ENCODE data around the gene POU2AF1. TPM values are rescaled to one million over a fixed set of nuclear protein-coding genes. Genes with fewer than 3 reads are reported as not detected.

Gene POU2AF1
- total and polyA plus RNA-seq, 2 of the 13 experiments (the other 11 are each of a cell fraction or from before 2014, with no cell fraction given) = 1.9 to 3.6 TPM

DNA sequence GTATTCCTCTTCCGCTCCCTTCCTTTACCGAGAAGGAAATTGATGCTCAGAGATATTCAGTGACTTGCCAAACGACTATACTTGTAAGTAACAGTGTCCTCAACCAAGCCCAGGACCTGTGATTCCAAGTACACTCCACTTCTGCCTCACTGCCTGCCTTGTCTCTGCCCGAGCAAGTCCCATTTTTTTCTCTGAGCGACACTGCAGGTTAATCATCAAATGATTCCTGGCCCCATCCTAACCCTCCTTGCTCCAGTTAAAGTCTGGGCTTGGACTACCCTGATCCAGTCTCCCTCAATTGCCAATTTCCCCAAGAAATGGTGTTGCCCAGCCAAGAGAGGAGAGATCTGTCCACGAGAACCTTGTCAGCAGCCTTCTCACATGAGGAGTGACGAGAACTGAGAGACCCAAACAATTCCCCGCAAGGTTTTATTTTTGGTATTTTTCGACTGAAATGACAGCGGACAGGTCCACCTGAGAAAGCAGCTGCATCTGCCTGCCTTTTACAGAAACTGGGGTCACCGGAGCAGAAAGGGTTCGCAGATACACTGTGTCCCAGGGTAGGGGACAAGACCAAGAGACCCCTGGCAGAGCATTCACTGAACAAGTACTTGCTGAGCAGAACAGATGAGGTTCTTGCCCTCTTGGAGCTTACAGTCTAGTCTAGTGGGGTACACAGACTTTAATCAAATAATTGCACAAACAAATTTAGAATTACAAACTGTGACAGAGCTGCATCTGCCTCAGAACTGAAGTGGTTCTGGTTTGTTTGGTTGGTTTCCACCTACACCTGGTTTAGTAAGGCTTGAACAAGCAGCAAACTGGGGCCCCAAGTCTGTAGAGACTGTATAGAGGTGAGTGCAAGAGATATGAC lies 11.4 kb downstream of the POU2AF1 start:
- ATAC-seq = no peak
- ChIA-PET CTCF (ENCODE audit: low intra/inter-chr PET ratio, low total read pairs) (no interaction called here), POLR2A (interaction anchor here (1.0 to 1.3 kb wide), 3 partner anchors 32 to 47 kb away, joined by 3 read pairs; no protein-coding TSS in a partner anchor)
- Histone ChIP-seq H3K27ac (ENCODE audit: extremely low read length, insufficient read depth, low read length) (peak overlapping the region; percentile 98), H3K9me3 (ENCODE audit: low read length) (no peaks in the 10 kb centered on the region), H3K4me3 (replicated peaks in 1 of 3; ENCODE audit: insufficient read depth in 1 of 3, low read depth in 2 of 3, low read length in 3 of 3) (no peak overlapping the region), H3K36me3 (replicated peaks in 1 of 2; ENCODE audit: control insufficient read depth in 1 of 2, insufficient read depth in 2 of 2, low read length in 2 of 2) (no peaks in the 10 kb centered on the region), H3K27me3 (ENCODE audit: control insufficient read depth in 1 of 2, insufficient read depth in 2 of 2, low read length in 2 of 2) (no peaks in the 10 kb centered on the region), H3K9ac (ENCODE audit: insufficient read depth, low read depth, low read length) (peak overlapping the region; percentile 73), H3K4me1 (ENCODE audit: insufficient read depth, low read length) (peaks cover 76% of the 10 kb centered on the region), H3K4me2 (ENCODE audit: low read depth, low read length) (no peak overlapping the region), H2AFZ (ENCODE audit: low read length) (no peak overlapping the region), H4K20me1 (ENCODE audit: insufficient read depth, low read length) (no peaks in the 10 kb centered on the region), H3K79me2 (ENCODE audit: insufficient read depth, low read length) (no peaks in the 10 kb centered on the region)
- in situ Hi-C loops (cut with HindIII; ENCODE audit: extremely low pct_ligation_motif_present, low pct_unique_long_range_greater_than_20kb) (no loop called here), intact Hi-C loops (cut with micrococcal nuclease; ENCODE audit: unreplicated experiment) (no loop called here)
- WGBS (ENCODE audit: low lambda C conversion rate) = 94% methylated on average over 12 of the region's 12 CpGs
- no TSS peak for BruUV-seq (replicated peaks)
- no peak for FAIRE-seq
- DNase-seq (ENCODE audit: low spot score) = no peak
- TF ChIP-seq TGIF2 (CRISPR knock-in tag; IDR thresholded peaks at IDR 0.05) = 0 out of 2 replicates have a peak, but pooled peaks have one; percentile 29
- TF ChIP-seq RARA (CRISPR knock-in tag; IDR thresholded peaks at IDR 0.05) = no peak
- peak; percentile 39; the same call in 1 of the 2 replicates for TF ChIP-seq ZNF598 (CRISPR knock-in tag; IDR thresholded peaks at IDR 0.05; ENCODE audit: borderline replicate concordance)
- no peak for TF ChIP-seq ZBED4 (CRISPR knock-in tag; IDR thresholded peaks at IDR 0.05; ENCODE audit: borderline replicate concordance)
- TF ChIP-seq, protein P1, sequence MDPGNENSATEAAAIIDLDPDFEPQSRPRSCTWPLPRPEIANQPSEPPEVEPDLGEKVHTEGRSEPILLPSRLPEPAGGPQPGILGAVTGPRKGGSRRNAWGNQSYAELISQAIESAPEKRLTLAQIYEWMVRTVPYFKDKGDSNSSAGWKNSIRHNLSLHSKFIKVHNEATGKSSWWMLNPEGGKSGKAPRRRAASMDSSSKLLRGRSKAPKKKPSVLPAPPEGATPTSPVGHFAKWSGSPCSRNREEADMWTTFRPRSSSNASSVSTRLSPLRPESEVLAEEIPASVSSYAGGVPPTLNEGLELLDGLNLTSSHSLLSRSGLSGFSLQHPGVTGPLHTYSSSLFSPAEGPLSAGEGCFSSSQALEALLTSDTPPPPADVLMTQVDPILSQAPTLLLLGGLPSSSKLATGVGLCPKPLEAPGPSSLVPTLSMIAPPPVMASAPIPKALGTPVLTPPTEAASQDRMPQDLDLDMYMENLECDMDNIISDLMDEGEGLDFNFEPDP (CRISPR knock-in tag; conservative IDR thresholded peaks at IDR 0.05) = 0 out of 2 replicates have a peak, but pooled peaks have one; percentile 68
- TF ChIP-seq ZNF264 (CRISPR knock-in tag; IDR thresholded peaks at IDR 0.05) = peak; percentile 38; the same call in 1 of the 2 replicates
- TF ChIP-seq, protein P2, sequence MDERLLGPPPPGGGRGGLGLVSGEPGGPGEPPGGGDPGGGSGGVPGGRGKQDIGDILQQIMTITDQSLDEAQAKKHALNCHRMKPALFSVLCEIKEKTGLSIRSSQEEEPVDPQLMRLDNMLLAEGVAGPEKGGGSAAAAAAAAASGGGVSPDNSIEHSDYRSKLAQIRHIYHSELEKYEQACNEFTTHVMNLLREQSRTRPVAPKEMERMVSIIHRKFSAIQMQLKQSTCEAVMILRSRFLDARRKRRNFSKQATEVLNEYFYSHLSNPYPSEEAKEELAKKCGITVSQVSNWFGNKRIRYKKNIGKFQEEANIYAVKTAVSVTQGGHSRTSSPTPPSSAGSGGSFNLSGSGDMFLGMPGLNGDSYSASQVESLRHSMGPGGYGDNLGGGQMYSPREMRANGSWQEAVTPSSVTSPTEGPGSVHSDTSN (CRISPR knock-in tag; IDR thresholded peaks at IDR 0.05) = no peak
- peak; percentile 21; the same call in 1 of the 2 replicates for TF ChIP-seq MED1 (CRISPR knock-in tag; IDR thresholded peaks at IDR 0.05)
- TF ChIP-seq HNRNPL (IDR thresholded peaks at IDR 0.05; ENCODE audit: low read depth, low read length) = no peak
- TF ChIP-seq LCORL (IDR thresholded peaks at IDR 0.05) = no peak
- 0 out of 2 replicates have a peak, but pooled peaks have one; percentile 45 for TF ChIP-seq LCORL (CRISPR knock-in tag; IDR thresholded peaks at IDR 0.05)
- no peak for TF ChIP-seq PHF5A (CRISPR knock-in tag; IDR thresholded peaks at IDR 0.05; ENCODE audit: low read depth, unreplicated experiment)
- TF ChIP-seq BRD4 (CRISPR knock-in tag; IDR thresholded peaks at IDR 0.05) = 0 out of 2 replicates have a peak, but pooled peaks have one; percentile 50
- TF ChIP-seq ZBTB7A (CRISPR knock-in tag; IDR thresholded peaks at IDR 0.05) = no peak; the same call in 1 of the 2 replicates
- TF ChIP-seq ZNF446 (CRISPR knock-in tag; IDR thresholded peaks at IDR 0.05) = 0 out of 2 replicates have a peak, but pooled peaks have one; percentile 21
- no peak for TF ChIP-seq HNF4A (CRISPR knock-in tag; IDR thresholded peaks at IDR 0.05)
- TF ChIP-seq ZNF256 (CRISPR knock-in tag; conservative IDR thresholded peaks at IDR 0.05) = 0 out of 2 replicates have a peak, but pooled peaks have one; percentile 18
- TF ChIP-seq ISX (CRISPR knock-in tag; conservative IDR thresholded peaks at IDR 0.05) = peak; percentile 67; the same call in 1 of the 2 replicates
- 0 out of 2 replicates have a peak, but pooled peaks have one; percentile 25 for TF ChIP-seq TARDBP (CRISPR knock-in tag; IDR thresholded peaks at IDR 0.05)
